Measurements from ENCODE around the gene TRIM65. TPM values are rescaled to one million over a fixed set of nuclear protein-coding genes. Genes with fewer than 3 reads are reported as not detected.
A peak's percentile ranks its signal among the peaks of the same experiment; 100 is the strongest.

TRIM65 gene
- total and polyA plus RNA-seq, 2 of the 4 experiments (the other 2 are of a cell fraction): 7.9 to 10.6 TPM

DNA sequence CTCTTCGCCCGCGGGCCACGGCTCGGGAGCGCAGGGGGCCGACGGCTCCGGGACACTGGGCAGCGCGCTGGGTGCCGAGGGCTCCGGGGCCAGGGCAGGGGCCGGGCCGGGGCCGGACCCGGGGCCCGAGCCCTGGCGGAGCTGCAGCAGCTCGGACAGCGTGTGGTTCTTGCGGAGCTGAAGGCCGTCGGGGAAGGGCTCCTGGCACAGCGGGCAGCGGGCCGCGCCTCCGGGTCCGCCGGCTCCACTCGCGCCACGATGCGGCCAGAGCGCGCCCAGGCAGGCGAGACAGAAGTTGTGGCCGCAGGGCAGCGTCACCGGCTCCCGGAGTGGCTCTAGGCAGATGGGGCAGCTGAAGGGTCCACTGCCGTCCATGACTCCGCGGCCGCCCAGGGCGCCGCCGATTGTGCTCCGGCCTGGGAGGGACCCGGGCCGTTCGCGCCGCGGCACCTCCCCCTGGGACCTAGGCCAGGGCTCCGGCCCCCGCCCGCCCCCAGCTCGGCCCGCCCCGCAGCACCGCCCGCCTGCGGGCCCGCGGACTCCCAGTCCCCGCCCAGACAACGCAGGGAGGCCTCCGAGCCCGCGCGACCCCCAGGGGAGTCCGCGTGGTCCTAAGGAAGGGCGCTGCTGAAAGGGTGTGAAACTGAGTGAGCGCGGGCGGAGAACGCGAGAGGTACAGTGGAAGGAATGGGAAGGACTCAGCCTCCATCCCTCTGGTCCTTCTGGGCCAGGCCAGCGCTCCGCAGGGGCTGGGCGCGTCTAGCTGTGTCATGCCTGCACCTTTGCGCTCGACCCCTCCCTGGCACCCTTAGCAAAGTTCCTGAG is 18.4 kb downstream of the TRIM65 start, which contains the start of gene TRIM47:
TRIM47 (minus strand) TSS at position 408 of the 825 bp plus-strand sequence; CDS start at position 375, 33 bp downstream.
- POLR2A ChIA-PET (ENCODE audit: unreplicated experiment): interaction anchor here (0.6 to 1.4 kb wide), 3 partner anchors 18 to 78 kb away, joined by 3 to 6 read pairs (median 4); partner anchors contain the start of gene TRIM65

More for the DNA sequence above, 18.4 kb downstream of the TRIM65 start, which contains the start of gene TRIM47:
- Histone ChIP-seq H4K5ac (ENCODE audit: low read depth, low read length) (peak within 1 kb of the TSS; percentile 84; the same call in 1 of the 2 replicates), H3K56ac (ENCODE audit: extremely low read depth, insufficient read depth, low read length) (peak within 1 kb of the TSS; percentile 22; the same call in 1 of the 2 replicates), H3K79me1 (ENCODE audit: low read depth in 1 of 2, low read length in 2 of 2) (peaks cover 0 to 23% of the 10 kb centered on the region in 2 experiments; a peak in 3 of 4 replicates), H3K27ac (ENCODE audit: insufficient read depth, low read length) (peak within 1 kb of the TSS; percentile 75), H2AK5ac (ENCODE audit: low read depth, low read length) (peak within 1 kb of the TSS; percentile 88), H3K18ac (ENCODE audit: low read depth, low read length) (peak within 1 kb of the TSS; percentile 58), H2BK20ac (ENCODE audit: low read depth, low read length) (no peak within 1 kb of the TSS), H2BK120ac (ENCODE audit: low read depth, low read length) (peak within 1 kb of the TSS; percentile 61), H4K20me1 (ENCODE audit: insufficient read depth, low read length) (peaks cover 10% of the 10 kb centered on the region; the same call in 1 of the 2 replicates), H3K27me3 (ENCODE audit: control insufficient read depth, insufficient read depth, low read length) (peaks cover 3% of the 10 kb centered on the region), H2AFZ (replicated peaks; ENCODE audit: low read length, poor library complexity) (peak within 1 kb of the TSS; percentile 96), H3K9me1 (ENCODE audit: insufficient read depth, low read length) (0 out of 2 replicates have a peak, but pooled peaks cover 3% of the 10 kb centered on the region), H3K4me2 (ENCODE audit: low read depth, low read length) (peak within 1 kb of the TSS; percentile 92), H2BK15ac (ENCODE audit: low read depth, low read length) (peak within 1 kb of the TSS; percentile 30; the same call in 1 of the 3 replicates), H4K91ac (ENCODE audit: insufficient read depth, low read depth, low read length) (peak within 1 kb of the TSS; percentile 81), H3K23ac (ENCODE audit: low read depth, low read length) (peak within 1 kb of the TSS; percentile 61), H4K8ac (ENCODE audit: low read depth in 2 of 2, low read length in 2 of 2) (peak within 1 kb of the TSS; percentile 44 to 83), H3K36me3 (ENCODE audit: control insufficient read depth, insufficient read depth, low read length) (peaks cover 6% of the 10 kb centered on the region; the same call in 1 of the 2 replicates), H3K4ac (ENCODE audit: low read depth, low read length) (peak within 1 kb of the TSS; percentile 83), H3K4me1 (ENCODE audit: control insufficient read depth, insufficient read depth, low read length) (peaks cover 18% of the 10 kb centered on the region), H3K9ac (ENCODE audit: low read depth, low read length) (peak within 1 kb of the TSS; percentile 64), H2AK9ac (replicated peaks; ENCODE audit: low read depth, low read length, poor library complexity) (peak within 1 kb of the TSS; percentile 96), H3K9me3 (ENCODE audit: control insufficient read depth, insufficient read depth, low read length) (no peaks in the 10 kb centered on the region), H3K4me3 (ENCODE audit: insufficient read depth, low read depth, low read length) (peak within 1 kb of the TSS; percentile 46), H2BK5ac (ENCODE audit: low read depth, low read length, poor library complexity, severe bottlenecking) (peak within 1 kb of the TSS; percentile 28), H3K14ac (replicated peaks; ENCODE audit: low read depth, low read length) (peak within 1 kb of the TSS; percentile 71)
- CTCF ChIA-PET: interaction anchor here (0.8 to 1.3 kb wide), 5 partner anchors 17 to 99 kb away, joined by 3 to 7 read pairs (median 3); partner anchors contain the start of genes TRIM65 and WBP2
- no TSS peak for BruUV-seq (replicated peaks)
- ATAC-seq (ENCODE audit: low read depth): peak; percentile 55
- intact Hi-C loops (cut with micrococcal nuclease) (loop anchor here (10.0 kb wide), 1 partner anchor 94 kb away; the partner anchor contains the start of gene UNK), in situ Hi-C loops (cut with MboI; ENCODE audit: low sequenced_read_pairs) (no loop called here), dilution Hi-C loops (cut with HindIII; ENCODE audit: low sequenced_read_pairs, unreplicated experiment) (no loop called here)
- DNase-seq: peak; percentile 49
- no peak for TF ChIP-seq MXI1 (IDR thresholded peaks at IDR 0.05; ENCODE audit: borderline replicate concordance, low read depth, low read length)
- TF ChIP-seq, protein P1, sequence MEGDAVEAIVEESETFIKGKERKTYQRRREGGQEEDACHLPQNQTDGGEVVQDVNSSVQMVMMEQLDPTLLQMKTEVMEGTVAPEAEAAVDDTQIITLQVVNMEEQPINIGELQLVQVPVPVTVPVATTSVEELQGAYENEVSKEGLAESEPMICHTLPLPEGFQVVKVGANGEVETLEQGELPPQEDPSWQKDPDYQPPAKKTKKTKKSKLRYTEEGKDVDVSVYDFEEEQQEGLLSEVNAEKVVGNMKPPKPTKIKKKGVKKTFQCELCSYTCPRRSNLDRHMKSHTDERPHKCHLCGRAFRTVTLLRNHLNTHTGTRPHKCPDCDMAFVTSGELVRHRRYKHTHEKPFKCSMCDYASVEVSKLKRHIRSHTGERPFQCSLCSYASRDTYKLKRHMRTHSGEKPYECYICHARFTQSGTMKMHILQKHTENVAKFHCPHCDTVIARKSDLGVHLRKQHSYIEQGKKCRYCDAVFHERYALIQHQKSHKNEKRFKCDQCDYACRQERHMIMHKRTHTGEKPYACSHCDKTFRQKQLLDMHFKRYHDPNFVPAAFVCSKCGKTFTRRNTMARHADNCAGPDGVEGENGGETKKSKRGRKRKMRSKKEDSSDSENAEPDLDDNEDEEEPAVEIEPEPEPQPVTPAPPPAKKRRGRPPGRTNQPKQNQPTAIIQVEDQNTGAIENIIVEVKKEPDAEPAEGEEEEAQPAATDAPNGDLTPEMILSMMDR (conservative IDR thresholded peaks at IDR 0.05; ENCODE audit: low read depth, low read length): peak; percentile 24; the same call in 1 of the 2 replicates
- 2% methylated on average over 56 of the region's 87 CpGs; no CpG with 5 or more reads in 1 of the 2 experiments for WGBS, 2 experiments (ENCODE audit: extremely low coverage in 2 of 2, insufficient read length in 1 of 2)

Measured in IMR-90 (cell line).